NCI-H1048 (cell line): ENCODE results near the gene IFNA17.
"Not testable (repeated sequence)": the region's sequence is repeated elsewhere in the genome, so short reads cannot be mapped to it uniquely, and the experiment has no call there.

Experiments
- DNase-seq: peaks from one replicate; lab custom pipeline; 2025; lab: John Stamatoyannopoulos, UW

IFNA17 gene

GRCh38 chr9:21228122-21228521 lies at the start of gene IFNA17:
IFNA17 (minus strand) TSS chr9:21228222; CDS start chr9:21228173, 49 bp downstream.
- no peak for DNase-seq

- DNase-seq = no peak
Observed at GRCh38 chr9:21268347-21268657, 40.3 kb upstream of the IFNA17 start.

GRCh38 chr9:21267485-21268346 lies 39.7 kb upstream of the IFNA17 start:
- no peak for DNase-seq

GRCh38 chr9:21266733-21267484 lies 38.9 kb upstream of the IFNA17 start:
- no peak for DNase-seq

- DNase-seq = no peak
Observed at GRCh38 chr9:21265421-21266189, 37.6 kb upstream of the IFNA17 start.

- no peak for DNase-seq
Observed at GRCh38 chr9:21255538-21256212, 27.7 kb upstream of the IFNA17 start.

GRCh38 chr9:21252721-21253547 lies 24.9 kb upstream of the IFNA17 start:
- no peak for DNase-seq

GRCh38 chr9:21251638-21252037 lies 23.6 kb upstream of the IFNA17 start:
- no peak for DNase-seq

GRCh38 chr9:21251190-21251589 lies 23.2 kb upstream of the IFNA17 start:
- no peak for DNase-seq

- DNase-seq = no peak
Observed at GRCh38 chr9:21244836-21245235, 16.8 kb upstream of the IFNA17 start.

- no peak for DNase-seq
Observed at GRCh38 chr9:21239911-21240310, 11.9 kb upstream of the IFNA17 start, which contains the start of gene IFNA14. IFNA14 (minus strand) TSS chr9:21240005; CDS start chr9:21239935, 70 bp downstream.

GRCh38 chr9:21236360-21236714 lies 8.3 kb upstream of the IFNA17 start:
- DNase-seq = not testable (repeated sequence)

GRCh38 chr9:21235468-21236359 lies 7.7 kb upstream of the IFNA17 start:
- not testable (repeated sequence) for DNase-seq

- DNase-seq = no peak
Observed at GRCh38 chr9:21234153-21234687, 6.2 kb upstream of the IFNA17 start.

GRCh38 chr9:21233258-21233657 lies 5.2 kb upstream of the IFNA17 start:
- DNase-seq = no peak

GRCh38 chr9:21217211-21217610 lies 10.8 kb downstream of the IFNA17 start, which contains the start of gene IFNA16:
IFNA16 (minus strand) TSS chr9:21217311; CDS start chr9:21217305, 6 bp downstream.
- not testable (repeated sequence) for DNase-seq

GRCh38 chr9:21213411-21214326 lies 14.4 kb downstream of the IFNA17 start:
- not testable (repeated sequence) for DNase-seq

- not testable (repeated sequence) for DNase-seq
Observed at GRCh38 chr9:21212160-21212559, 15.9 kb downstream of the IFNA17 start.
